ENCODE results near the gene NTM. TPM values are rescaled to one million over a fixed set of nuclear protein-coding genes. Genes with fewer than 3 reads are reported as not detected.

NTM gene
- total and polyA plus RNA-seq, 10 donors: 0.13 to 1.6 (median 0.67) TPM

- no peaks in the 10 kb centered on the region for H3K4me1 ChIP-seq
- H3K27me3 ChIP-seq (replicated peaks in 1 of 7): peaks cover 0 to 6% (median 0%) of the 10 kb centered on the region in 7 donors
- no peaks in the 10 kb centered on the region for H3K36me3 ChIP-seq
- DNase-seq: no peak
- no peak overlapping the region for H3K27ac ChIP-seq
- H3K4me3 ChIP-seq: no peak overlapping the region
- TF ChIP-seq POLR2AphosphoS5 (IDR thresholded peaks at IDR 0.05): no peak
- no peak for TF ChIP-seq POLR2A (IDR thresholded peaks at IDR 0.05)
- no peak for TF ChIP-seq CTCF (IDR thresholded peaks at IDR 0.05 in 8 of 11, conservative IDR thresholded peaks at IDR 0.05 in 3 of 11)
- H3K9me3 ChIP-seq: no peaks in the 10 kb centered on the region
- 50 to 61% (median 55%) methylated on average over 3 of the region's 3 CpGs for WGBS, 5 donors
- intact Hi-C loops (cut with DNase I; ENCODE audit: low total_unique reads): no loop called here
These were observed 27.3 kb downstream of the NTM start for GRCh38 chr11:131397675-131398074.

- Histone ChIP-seq H3K27me3 (replicated peaks in 1 of 7) (no peaks in the 10 kb centered on the region), H3K36me3 (no peaks in the 10 kb centered on the region), H3K4me1 (no peaks in the 10 kb centered on the region), H3K9me3 (no peaks in the 10 kb centered on the region), H3K27ac (no peak overlapping the region), H3K4me3 (no peak overlapping the region)
- TF ChIP-seq POLR2AphosphoS5 (IDR thresholded peaks at IDR 0.05): no peak
- no peak for TF ChIP-seq CTCF (IDR thresholded peaks at IDR 0.05 in 8 of 11, conservative IDR thresholded peaks at IDR 0.05 in 3 of 11)
- no peak for TF ChIP-seq POLR2A (IDR thresholded peaks at IDR 0.05)
- no peak for DNase-seq
- WGBS, 5 donors: 57 to 89% (median 73%) methylated on average over 1 of the region's 1 CpG
- intact Hi-C loops (cut with DNase I; ENCODE audit: low total_unique reads): no loop called here
These were observed 31.6 kb downstream of the NTM start for GRCh38 chr11:131402040-131402439.

GRCh38 chr11:131404010-131404409, 33.6 kb downstream of the NTM start:
- 78 to 87% (median 85%) methylated on average over 9 of the region's 9 CpGs for WGBS, 5 donors
- no peaks in the 10 kb centered on the region for H3K27me3 ChIP-seq (replicated peaks in 1 of 7)
- H3K4me1 ChIP-seq: peaks cover 0 to 3% (median 0%) of the 10 kb centered on the region in 6 donors
- no peak for DNase-seq
- TF ChIP-seq CTCF (IDR thresholded peaks at IDR 0.05 in 8 of 11, conservative IDR thresholded peaks at IDR 0.05 in 3 of 11) (no peak), POLR2AphosphoS5 (IDR thresholded peaks at IDR 0.05) (no peak), POLR2A (IDR thresholded peaks at IDR 0.05) (no peak)
- H3K27ac ChIP-seq: no peak overlapping the region
- intact Hi-C loops (cut with DNase I; ENCODE audit: low total_unique reads): no loop called here
- no peak overlapping the region for H3K4me3 ChIP-seq
- H3K9me3 ChIP-seq: no peaks in the 10 kb centered on the region
- H3K36me3 ChIP-seq: no peaks in the 10 kb centered on the region

- intact Hi-C loops (cut with DNase I; ENCODE audit: low total_unique reads): no loop called here
- H3K27ac ChIP-seq: no peak overlapping the region
These were observed 37.7 kb downstream of the NTM start for GRCh38 chr11:131408025-131408640.

More at GRCh38 chr11:131408025-131408640, 37.7 kb downstream of the NTM start:
- Histone ChIP-seq H3K9me3 (no peaks in the 10 kb centered on the region), H3K4me1 (peaks cover 0 to 3% (median 0%) of the 10 kb centered on the region in 6 donors), H3K36me3 (no peaks in the 10 kb centered on the region), H3K27me3 (replicated peaks in 1 of 7) (no peaks in the 10 kb centered on the region), H3K4me3 (no peak overlapping the region)
- peak in 1 of 3 donors; percentile 57 for TF ChIP-seq POLR2AphosphoS5 (IDR thresholded peaks at IDR 0.05)
- TF ChIP-seq CTCF (IDR thresholded peaks at IDR 0.05 in 8 of 11, conservative IDR thresholded peaks at IDR 0.05 in 3 of 11): peak in 4 of 11 experiments; percentile 16 to 56 (median 32)
- no peak for TF ChIP-seq POLR2A (IDR thresholded peaks at IDR 0.05)
- DNase-seq: no peak
- WGBS, 5 donors: 18 to 28% (median 21%) methylated on average over 5 of the region's 5 CpGs

Measured in spleen (tissue), 11 donors.